ENCODE measurements around the gene GABRG3. TPM values are rescaled to one million over a fixed set of nuclear protein-coding genes. Genes with fewer than 3 reads are reported as not detected.

Gene GABRG3
- total and polyA plus RNA-seq, 2 experiments from 2014 or later, result 0.15 to 0.43 TPM

GRCh38 chr15:27238209-27238608 is 267.2 kb downstream of the GABRG3 start:
- Histone ChIP-seq H3K36me3 (replicated peaks; ENCODE audit: insufficient read depth, low read depth) (no peaks in the 10 kb centered on the region), H2AFZ (no peak overlapping the region), H3K4me3 (no peak overlapping the region), H3K9me3 (ENCODE audit: low read depth) (no peaks in the 10 kb centered on the region), H3K4me1 (ENCODE audit: insufficient read depth) (no peaks in the 10 kb centered on the region), H3K79me2 (no peaks in the 10 kb centered on the region), H3K27ac (no peak overlapping the region), H3K4me2 (no peak overlapping the region), H3K27me3 (no peaks in the 10 kb centered on the region), H3K9me2 (replicated peaks; ENCODE audit: insufficient read depth) (no peaks in the 10 kb centered on the region), H4K20me1 (ENCODE audit: insufficient read depth, poor library complexity, severe bottlenecking) (no peaks in the 10 kb centered on the region)
- TF ChIP-seq EZH2 (IDR thresholded peaks at IDR 0.05; ENCODE audit: borderline replicate concordance) (no peak), EZH2phosphoT487 (IDR thresholded peaks at IDR 0.05; ENCODE audit: low read depth, severe bottlenecking, unreplicated experiment) (no peak), CTCF (IDR thresholded peaks at IDR 0.05; ENCODE audit: poor library complexity) (no peak)
- DNase-seq (ENCODE audit: low spot score), result no peak
- WGBS (ENCODE audit: low lambda C conversion rate, missing lambda C conversion rate), result 76% methylated on average over 12 of the region's 12 CpGs

- no peak for TF ChIP-seq CTCF (IDR thresholded peaks at IDR 0.05; ENCODE audit: poor library complexity)
- no peak for TF ChIP-seq EZH2 (IDR thresholded peaks at IDR 0.05; ENCODE audit: borderline replicate concordance)
- TF ChIP-seq EZH2phosphoT487 (IDR thresholded peaks at IDR 0.05; ENCODE audit: low read depth, severe bottlenecking, unreplicated experiment), result no peak
- no peak overlapping the region for H3K27ac ChIP-seq
- H3K9me2 ChIP-seq (replicated peaks; ENCODE audit: insufficient read depth), result no peaks in the 10 kb centered on the region
- 82% methylated on average over 10 of the region's 10 CpGs for WGBS (ENCODE audit: low lambda C conversion rate, missing lambda C conversion rate)
- DNase-seq (ENCODE audit: low spot score), result no peak
- H3K79me2 ChIP-seq, result no peaks in the 10 kb centered on the region
- H4K20me1 ChIP-seq (ENCODE audit: insufficient read depth, poor library complexity, severe bottlenecking), result no peaks in the 10 kb centered on the region
- no peaks in the 10 kb centered on the region for H3K27me3 ChIP-seq
- H3K4me1 ChIP-seq (ENCODE audit: insufficient read depth), result no peaks in the 10 kb centered on the region
- H2AFZ ChIP-seq, result no peak overlapping the region
- no peaks in the 10 kb centered on the region for H3K36me3 ChIP-seq (replicated peaks; ENCODE audit: insufficient read depth, low read depth)
- no peaks in the 10 kb centered on the region for H3K9me3 ChIP-seq (ENCODE audit: low read depth)
- no peak overlapping the region for H3K4me2 ChIP-seq
- no peak overlapping the region for H3K4me3 ChIP-seq
Observed at GRCh38 chr15:27238707-27239423, 267.9 kb downstream of the GABRG3 start.

- Histone ChIP-seq H3K79me2 (no peaks in the 10 kb centered on the region), H3K4me1 (ENCODE audit: insufficient read depth) (no peaks in the 10 kb centered on the region), H3K27me3 (no peaks in the 10 kb centered on the region), H4K20me1 (ENCODE audit: insufficient read depth, poor library complexity, severe bottlenecking) (no peaks in the 10 kb centered on the region), H3K9me3 (ENCODE audit: low read depth) (no peaks in the 10 kb centered on the region), H3K4me3 (no peak overlapping the region), H2AFZ (no peak overlapping the region), H3K36me3 (replicated peaks; ENCODE audit: insufficient read depth, low read depth) (no peaks in the 10 kb centered on the region), H3K9me2 (replicated peaks; ENCODE audit: insufficient read depth) (no peaks in the 10 kb centered on the region), H3K27ac (no peak overlapping the region), H3K4me2 (no peak overlapping the region)
- TF ChIP-seq EZH2phosphoT487 (IDR thresholded peaks at IDR 0.05; ENCODE audit: low read depth, severe bottlenecking, unreplicated experiment) (no peak), CTCF (IDR thresholded peaks at IDR 0.05; ENCODE audit: poor library complexity) (no peak), EZH2 (IDR thresholded peaks at IDR 0.05; ENCODE audit: borderline replicate concordance) (no peak)
- WGBS (ENCODE audit: low lambda C conversion rate, missing lambda C conversion rate), result 49% methylated on average over 2 of the region's 2 CpGs
- DNase-seq (ENCODE audit: low spot score), result no peak
Observed at GRCh38 chr15:27241943-27242342, 271.0 kb downstream of the GABRG3 start.
